Activated T-cell treated with anti-CD3 and anti-CD28 coated beads, Interleukin-2, amount 50 U/mL, for 4 hours (primary cell): ENCODE results near the gene PRKCD. TPM values are rescaled to one million over a fixed set of nuclear protein-coding genes. Genes with fewer than 3 reads are reported as not detected.

Source experiments
- ATAC-seq, 2 donors: fragments of 200-7000 bp; cut with Tn5 transposase; one replicate each; pipeline ENCODE4 v1.10.0; 2021
- DNase-seq: peaks from one replicate; pipeline ENCODE4 v3.0.0-alpha.2; 2020
- H3K27me3 Mint-ChIP-seq: one replicate; pipeline ENCODE4 v1.8.0; 2021; ENCODE audit warnings: low read depth, mixed read lengths
- H3K36me3 Mint-ChIP-seq: one replicate; pipeline ENCODE4 v1.8.0; 2022; ENCODE audit warnings: mixed read lengths; ENCODE audit not compliant: insufficient read depth
- H3K4me1 Mint-ChIP-seq: one replicate; pipeline ENCODE4 v1.8.0; 2021; ENCODE audit warnings: low read depth, mixed read lengths
- H3K4me3 Mint-ChIP-seq: one replicate; pipeline ENCODE4 v1.8.0; 2021; ENCODE audit warnings: mild to moderate bottlenecking, moderate library complexity, mixed read lengths
- H3K9me3 Mint-ChIP-seq: one replicate; pipeline ENCODE4 v1.8.0; 2021; ENCODE audit warnings: mixed read lengths
- total RNA-seq, 3 donors: library from RNA; stranded (reverse); gene quantifications; one replicate each; pipeline ENCODE4 v1.2.1, GENCODE V29; 2021

PRKCD gene
- total RNA-seq, 3 donors from 2014 or later = 15.7 to 24.3 (median 19.1) TPM

- no peak overlapping the region for H3K4me3 Mint-ChIP-seq
- no peaks in the 10 kb centered on the region for H3K27me3 Mint-ChIP-seq
- ATAC-seq (no peak), DNase-seq (no peak)
- H3K4me1 Mint-ChIP-seq = peaks cover 61% of the 10 kb centered on the region
- no peaks in the 10 kb centered on the region for H3K36me3 Mint-ChIP-seq
- H3K9me3 Mint-ChIP-seq = no peaks in the 10 kb centered on the region
Measured at GRCh38 chr3:53167418-53168174, 6.6 kb downstream of the PRKCD start.

- Mint-ChIP-seq H3K36me3 (no peaks in the 10 kb centered on the region), H3K4me1 (peaks cover 55% of the 10 kb centered on the region), H3K9me3 (no peaks in the 10 kb centered on the region), H3K4me3 (no peak overlapping the region), H3K27me3 (no peaks in the 10 kb centered on the region)
- DNase-seq = no peak
- ATAC-seq = no peak
Measured at GRCh38 chr3:53168175-53168923, 7.3 kb downstream of the PRKCD start.

GRCh38 chr3:53169045-53169831, 8.2 kb downstream of the PRKCD start:
- Mint-ChIP-seq H3K9me3 (no peaks in the 10 kb centered on the region), H3K36me3 (peaks cover 4% of the 10 kb centered on the region), H3K4me1 (peaks cover 54% of the 10 kb centered on the region), H3K4me3 (no peak overlapping the region), H3K27me3 (no peaks in the 10 kb centered on the region)
- DNase-seq (no peak), ATAC-seq (peak in 1 of 2 donors; percentile 16)

- Mint-ChIP-seq H3K4me3 (no peak overlapping the region), H3K9me3 (no peaks in the 10 kb centered on the region), H3K4me1 (peaks cover 54% of the 10 kb centered on the region), H3K27me3 (no peaks in the 10 kb centered on the region), H3K36me3 (peaks cover 4% of the 10 kb centered on the region)
- no peak for DNase-seq
- ATAC-seq = no peak
Measured at GRCh38 chr3:53169832-53170324, 8.9 kb downstream of the PRKCD start.

GRCh38 chr3:53170325-53171063, 9.5 kb downstream of the PRKCD start:
- peaks cover 54% of the 10 kb centered on the region for H3K4me1 Mint-ChIP-seq
- no peak overlapping the region for H3K4me3 Mint-ChIP-seq
- H3K36me3 Mint-ChIP-seq = peaks cover 4% of the 10 kb centered on the region
- H3K9me3 Mint-ChIP-seq = no peaks in the 10 kb centered on the region
- ATAC-seq (peak; percentile 25 to 54), DNase-seq (no peak)
- no peaks in the 10 kb centered on the region for H3K27me3 Mint-ChIP-seq

- Mint-ChIP-seq H3K9me3 (no peaks in the 10 kb centered on the region), H3K36me3 (peaks cover 4% of the 10 kb centered on the region), H3K4me1 (peaks cover 54% of the 10 kb centered on the region), H3K4me3 (no peak overlapping the region), H3K27me3 (no peaks in the 10 kb centered on the region)
- ATAC-seq (no peak), DNase-seq (no peak)
Measured at GRCh38 chr3:53171064-53171418, 10.0 kb downstream of the PRKCD start.

- DNase-seq = no peak
- Mint-ChIP-seq H3K4me1 (peaks cover 48% of the 10 kb centered on the region), H3K27me3 (no peaks in the 10 kb centered on the region), H3K9me3 (no peaks in the 10 kb centered on the region), H3K36me3 (peaks cover 4% of the 10 kb centered on the region), H3K4me3 (no peak overlapping the region)
- ATAC-seq = no peak
Measured at GRCh38 chr3:53171827-53172505, 11.0 kb downstream of the PRKCD start.

- Mint-ChIP-seq H3K4me1 (peaks cover 42% of the 10 kb centered on the region), H3K9me3 (no peaks in the 10 kb centered on the region), H3K4me3 (no peak overlapping the region), H3K36me3 (peaks cover 4% of the 10 kb centered on the region), H3K27me3 (no peaks in the 10 kb centered on the region)
- DNase-seq (no peak), ATAC-seq (no peak)
Measured at GRCh38 chr3:53173107-53173506, 12.1 kb downstream of the PRKCD start.

- Mint-ChIP-seq H3K27me3 (no peaks in the 10 kb centered on the region), H3K9me3 (no peaks in the 10 kb centered on the region), H3K4me3 (no peak overlapping the region), H3K36me3 (peaks cover 11% of the 10 kb centered on the region), H3K4me1 (peaks cover 30% of the 10 kb centered on the region)
- ATAC-seq (no peak), DNase-seq (no peak)
Measured at GRCh38 chr3:53174346-53175250, 13.6 kb downstream of the PRKCD start.

- Mint-ChIP-seq H3K4me1 (peaks cover 18% of the 10 kb centered on the region), H3K9me3 (no peaks in the 10 kb centered on the region), H3K4me3 (no peak overlapping the region), H3K27me3 (no peaks in the 10 kb centered on the region), H3K36me3 (peaks cover 14% of the 10 kb centered on the region)
- DNase-seq (no peak), ATAC-seq (no peak)
Measured at GRCh38 chr3:53175613-53176540, 14.9 kb downstream of the PRKCD start.

GRCh38 chr3:53178246-53178645, 17.2 kb downstream of the PRKCD start:
- Mint-ChIP-seq H3K9me3 (no peaks in the 10 kb centered on the region), H3K4me1 (peaks cover 2% of the 10 kb centered on the region), H3K36me3 (peaks cover 22% of the 10 kb centered on the region), H3K27me3 (no peaks in the 10 kb centered on the region), H3K4me3 (no peak overlapping the region)
- DNase-seq (no peak), ATAC-seq (no peak)

- no peaks in the 10 kb centered on the region for H3K27me3 Mint-ChIP-seq
- H3K4me1 Mint-ChIP-seq = no peaks in the 10 kb centered on the region
- peaks cover 18% of the 10 kb centered on the region for H3K36me3 Mint-ChIP-seq
- H3K9me3 Mint-ChIP-seq = no peaks in the 10 kb centered on the region
- H3K4me3 Mint-ChIP-seq = no peak overlapping the region
- no peak for DNase-seq
- no peak for ATAC-seq
Measured at GRCh38 chr3:53179580-53179979, 18.6 kb downstream of the PRKCD start.
